HepG2 (cell line): ENCODE results near the gene CRKL. TPM values are rescaled to one million over a fixed set of nuclear protein-coding genes. Genes with fewer than 3 reads are reported as not detected.
A peak's percentile ranks its signal among the peaks of the same experiment; 100 is the strongest.

ENCODE experiments used
- DNMT1 ChIP-seq: sonication (generic); formaldehyde crosslinking; IDR thresholded peaks from 2 replicates; pipeline ENCODE4 v1.5.1; 2020; ENCODE audit warnings: mild to moderate bottlenecking, missing genetic modification reagents
- FOXM1 ChIP-seq: sonication (generic); formaldehyde crosslinking; IDR thresholded peaks from 2 replicates; pipeline ENCODE4 v1.5.0; 2020; ENCODE audit warnings: missing genetic modification reagents
- GRHL1 ChIP-seq: sonication (generic); formaldehyde crosslinking; conservative IDR thresholded peaks from 2 replicates; pipeline ENCODE4 v1.8.0; 2022; ENCODE audit warnings: missing genetic modification reagents
- NCOA1 ChIP-seq: sonication (generic); formaldehyde crosslinking; IDR thresholded peaks from 2 replicates; pipeline ENCODE4 v1.9.0; 2021; ENCODE audit warnings: missing genetic modification reagents
- TCF7L2 ChIP-seq: IDR thresholded peaks from 2 replicates; pipeline ENCODE4 v1.6.1; 2011; ENCODE audit warnings: mild to moderate bottlenecking, low read depth, low read length, moderate library complexity
- THRA ChIP-seq: sonication (generic); formaldehyde crosslinking; IDR thresholded peaks from 2 replicates; pipeline ENCODE4 v1.4.0; 2020; ENCODE audit warnings: missing genetic modification reagents, borderline replicate concordance
- polyA plus RNA-seq, 8 experiments: library from polyadenylated mRNA; depleted of rRNA in 3 of 8; stranded (reverse) in 7 of 8; unstranded in 1 of 8; fragments of >200 nt; fragmentation: Illumina TruSeq in 4 of 8; extraction: Trizol in 4 of 8; gene quantifications; 2 replicates each; pipeline versions ENCODE4 v1.2.1 to v1.2.3, GENCODE V29; 2011 to 2016; ENCODE audit warnings: low read depth in 4 of 8, missing spikeins in 1 of 8, mixed read lengths in 1 of 8; ENCODE audit not compliant: insufficient read depth in 1 of 8
- total RNA-seq, 5 experiments: library from RNA; depleted of rRNA; stranded (reverse); fragments of >200 nt; fragmentation: Illumina TruSeq; extraction: Trizol; gene quantifications; 2 replicates each; pipeline ENCODE4 v1.2.3, GENCODE V29; 2016; ENCODE audit warnings: low read depth in 1 of 5
- TF ChIP-seq, protein P1 (sequence below): sonication (generic); formaldehyde crosslinking; IDR thresholded peaks from 2 replicates; pipeline ENCODE4 v1.5.0; 2020; ENCODE audit warnings: mild to moderate bottlenecking, missing genetic modification reagents, borderline replicate concordance
- TF ChIP-seq, protein P2 (sequence below): sonication (generic); formaldehyde crosslinking; conservative IDR thresholded peaks from 2 replicates; pipeline ENCODE4 v1.4.0; 2020; ENCODE audit warnings: missing genetic modification reagents
- TF ChIP-seq, protein P3 (sequence below): sonication (generic); formaldehyde crosslinking; IDR thresholded peaks from 2 replicates; pipeline ENCODE4 v1.4.0; 2020; ENCODE audit warnings: mild to moderate bottlenecking, missing genetic modification reagents
- TF ChIP-seq, protein P4 (sequence below): IDR thresholded peaks from 2 replicates; pipeline ENCODE4 v1.6.1; 2016; ENCODE audit warnings: control low read depth

The CRKL gene
- total and polyA plus RNA-seq, 2 of the 13 experiments (the other 11 are each of a cell fraction or from before 2014, with no cell fraction given) = 37.4 to 60.6 TPM

GRCh38 chr22:20963201-20964052 lies 46.2 kb downstream of the CRKL start (continued):
- TF ChIP-seq, protein P1, sequence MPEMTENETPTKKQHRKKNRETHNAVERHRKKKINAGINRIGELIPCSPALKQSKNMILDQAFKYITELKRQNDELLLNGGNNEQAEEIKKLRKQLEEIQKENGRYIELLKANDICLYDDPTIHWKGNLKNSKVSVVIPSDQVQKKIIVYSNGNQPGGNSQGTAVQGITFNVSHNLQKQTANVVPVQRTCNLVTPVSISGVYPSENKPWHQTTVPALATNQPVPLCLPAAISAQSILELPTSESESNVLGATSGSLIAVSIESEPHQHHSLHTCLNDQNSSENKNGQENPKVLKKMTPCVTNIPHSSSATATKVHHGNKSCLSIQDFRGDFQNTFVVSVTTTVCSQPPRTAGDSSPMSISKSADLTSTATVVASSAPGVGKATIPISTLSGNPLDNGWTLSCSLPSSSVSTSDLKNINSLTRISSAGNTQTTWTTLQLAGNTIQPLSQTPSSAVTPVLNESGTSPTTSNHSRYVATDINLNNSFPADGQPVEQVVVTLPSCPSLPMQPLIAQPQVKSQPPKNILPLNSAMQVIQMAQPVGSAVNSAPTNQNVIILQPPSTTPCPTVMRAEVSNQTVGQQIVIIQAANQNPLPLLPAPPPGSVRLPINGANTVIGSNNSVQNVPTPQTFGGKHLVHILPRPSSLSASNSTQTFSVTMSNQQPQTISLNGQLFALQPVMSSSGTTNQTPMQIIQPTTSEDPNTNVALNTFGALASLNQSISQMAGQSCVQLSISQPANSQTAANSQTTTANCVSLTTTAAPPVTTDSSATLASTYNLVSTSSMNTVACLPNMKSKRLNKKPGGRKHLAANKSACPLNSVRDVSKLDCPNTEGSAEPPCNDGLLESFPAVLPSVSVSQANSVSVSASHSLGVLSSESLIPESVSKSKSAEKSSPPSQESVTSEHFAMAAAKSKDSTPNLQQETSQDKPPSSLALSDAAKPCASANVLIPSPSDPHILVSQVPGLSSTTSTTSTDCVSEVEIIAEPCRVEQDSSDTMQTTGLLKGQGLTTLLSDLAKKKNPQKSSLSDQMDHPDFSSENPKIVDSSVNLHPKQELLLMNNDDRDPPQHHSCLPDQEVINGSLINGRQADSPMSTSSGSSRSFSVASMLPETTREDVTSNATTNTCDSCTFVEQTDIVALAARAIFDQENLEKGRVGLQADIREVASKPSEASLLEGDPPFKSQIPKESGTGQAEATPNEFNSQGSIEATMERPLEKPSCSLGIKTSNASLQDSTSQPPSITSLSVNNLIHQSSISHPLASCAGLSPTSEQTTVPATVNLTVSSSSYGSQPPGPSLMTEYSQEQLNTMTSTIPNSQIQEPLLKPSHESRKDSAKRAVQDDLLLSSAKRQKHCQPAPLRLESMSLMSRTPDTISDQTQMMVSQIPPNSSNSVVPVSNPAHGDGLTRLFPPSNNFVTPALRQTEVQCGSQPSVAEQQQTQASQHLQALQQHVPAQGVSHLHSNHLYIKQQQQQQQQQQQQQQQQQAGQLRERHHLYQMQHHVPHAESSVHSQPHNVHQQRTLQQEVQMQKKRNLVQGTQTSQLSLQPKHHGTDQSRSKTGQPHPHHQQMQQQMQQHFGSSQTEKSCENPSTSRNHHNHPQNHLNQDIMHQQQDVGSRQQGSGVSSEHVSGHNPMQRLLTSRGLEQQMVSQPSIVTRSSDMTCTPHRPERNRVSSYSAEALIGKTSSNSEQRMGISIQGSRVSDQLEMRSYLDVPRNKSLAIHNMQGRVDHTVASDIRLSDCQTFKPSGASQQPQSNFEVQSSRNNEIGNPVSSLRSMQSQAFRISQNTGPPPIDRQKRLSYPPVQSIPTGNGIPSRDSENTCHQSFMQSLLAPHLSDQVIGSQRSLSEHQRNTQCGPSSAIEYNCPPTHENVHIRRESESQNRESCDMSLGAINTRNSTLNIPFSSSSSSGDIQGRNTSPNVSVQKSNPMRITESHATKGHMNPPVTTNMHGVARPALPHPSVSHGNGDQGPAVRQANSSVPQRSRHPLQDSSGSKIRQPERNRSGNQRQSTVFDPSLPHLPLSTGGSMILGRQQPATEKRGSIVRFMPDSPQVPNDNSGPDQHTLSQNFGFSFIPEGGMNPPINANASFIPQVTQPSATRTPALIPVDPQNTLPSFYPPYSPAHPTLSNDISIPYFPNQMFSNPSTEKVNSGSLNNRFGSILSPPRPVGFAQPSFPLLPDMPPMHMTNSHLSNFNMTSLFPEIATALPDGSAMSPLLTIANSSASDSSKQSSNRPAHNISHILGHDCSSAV (CRISPR knock-in tag) = no peak
- TF ChIP-seq, protein P2, sequence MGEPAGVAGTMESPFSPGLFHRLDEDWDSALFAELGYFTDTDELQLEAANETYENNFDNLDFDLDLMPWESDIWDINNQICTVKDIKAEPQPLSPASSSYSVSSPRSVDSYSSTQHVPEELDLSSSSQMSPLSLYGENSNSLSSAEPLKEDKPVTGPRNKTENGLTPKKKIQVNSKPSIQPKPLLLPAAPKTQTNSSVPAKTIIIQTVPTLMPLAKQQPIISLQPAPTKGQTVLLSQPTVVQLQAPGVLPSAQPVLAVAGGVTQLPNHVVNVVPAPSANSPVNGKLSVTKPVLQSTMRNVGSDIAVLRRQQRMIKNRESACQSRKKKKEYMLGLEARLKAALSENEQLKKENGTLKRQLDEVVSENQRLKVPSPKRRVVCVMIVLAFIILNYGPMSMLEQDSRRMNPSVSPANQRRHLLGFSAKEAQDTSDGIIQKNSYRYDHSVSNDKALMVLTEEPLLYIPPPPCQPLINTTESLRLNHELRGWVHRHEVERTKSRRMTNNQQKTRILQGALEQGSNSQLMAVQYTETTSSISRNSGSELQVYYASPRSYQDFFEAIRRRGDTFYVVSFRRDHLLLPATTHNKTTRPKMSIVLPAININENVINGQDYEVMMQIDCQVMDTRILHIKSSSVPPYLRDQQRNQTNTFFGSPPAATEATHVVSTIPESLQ (CRISPR knock-in tag) = no peak
- TF ChIP-seq TCF7L2 (no peak), DNMT1 (CRISPR knock-in tag) (0 out of 2 replicates have a peak, but pooled peaks have one; percentile 34), THRA (CRISPR knock-in tag) (0 out of 2 replicates have a peak, but pooled peaks have one; percentile 69), FOXM1 (CRISPR knock-in tag) (no peak), GRHL1 (CRISPR knock-in tag) (no peak), NCOA1 (CRISPR knock-in tag) (no peak)
- TF ChIP-seq, protein P3, sequence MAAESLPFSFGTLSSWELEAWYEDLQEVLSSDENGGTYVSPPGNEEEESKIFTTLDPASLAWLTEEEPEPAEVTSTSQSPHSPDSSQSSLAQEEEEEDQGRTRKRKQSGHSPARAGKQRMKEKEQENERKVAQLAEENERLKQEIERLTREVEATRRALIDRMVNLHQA (CRISPR knock-in tag) = no peak
- TF ChIP-seq, protein P4, sequence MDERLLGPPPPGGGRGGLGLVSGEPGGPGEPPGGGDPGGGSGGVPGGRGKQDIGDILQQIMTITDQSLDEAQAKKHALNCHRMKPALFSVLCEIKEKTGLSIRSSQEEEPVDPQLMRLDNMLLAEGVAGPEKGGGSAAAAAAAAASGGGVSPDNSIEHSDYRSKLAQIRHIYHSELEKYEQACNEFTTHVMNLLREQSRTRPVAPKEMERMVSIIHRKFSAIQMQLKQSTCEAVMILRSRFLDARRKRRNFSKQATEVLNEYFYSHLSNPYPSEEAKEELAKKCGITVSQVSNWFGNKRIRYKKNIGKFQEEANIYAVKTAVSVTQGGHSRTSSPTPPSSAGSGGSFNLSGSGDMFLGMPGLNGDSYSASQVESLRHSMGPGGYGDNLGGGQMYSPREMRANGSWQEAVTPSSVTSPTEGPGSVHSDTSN = no peak
